ENCODE data around the gene IL20. TPM values are rescaled to one million over a fixed set of nuclear protein-coding genes. Genes with fewer than 3 reads are reported as not detected.

IL20 gene
- total and polyA plus RNA-seq, 7 donors = not detected

DNA sequence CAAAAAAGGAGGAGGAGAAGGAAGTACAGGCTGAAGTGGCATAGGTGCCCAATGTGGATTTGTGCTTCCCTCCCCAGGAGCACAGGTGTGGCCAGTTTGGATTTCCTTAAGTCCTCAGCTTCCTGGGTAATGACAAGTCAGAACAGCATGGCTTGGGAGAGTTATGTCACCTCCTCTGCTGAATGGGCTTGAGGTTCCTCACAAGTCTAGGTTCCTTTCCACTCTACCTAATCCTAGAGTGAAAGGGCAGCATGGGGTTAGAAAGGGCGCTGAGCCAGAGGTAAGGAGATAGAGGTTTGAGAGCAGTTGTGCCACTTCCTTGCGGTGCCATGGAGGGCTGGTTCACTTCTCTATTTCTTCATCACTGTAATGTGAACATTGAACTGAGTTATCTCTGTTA is 35.5 kb upstream of the IL20 start:
- no peaks in the 10 kb centered on the region for H3K36me3 ChIP-seq
- no peak for DNase-seq
- TF ChIP-seq POLR2A (IDR thresholded peaks at IDR 0.05) (no peak), POLR2AphosphoS5 (IDR thresholded peaks at IDR 0.05) (no peak), EP300 (IDR thresholded peaks at IDR 0.05) (no peak)
- TF ChIP-seq, protein P1, sequence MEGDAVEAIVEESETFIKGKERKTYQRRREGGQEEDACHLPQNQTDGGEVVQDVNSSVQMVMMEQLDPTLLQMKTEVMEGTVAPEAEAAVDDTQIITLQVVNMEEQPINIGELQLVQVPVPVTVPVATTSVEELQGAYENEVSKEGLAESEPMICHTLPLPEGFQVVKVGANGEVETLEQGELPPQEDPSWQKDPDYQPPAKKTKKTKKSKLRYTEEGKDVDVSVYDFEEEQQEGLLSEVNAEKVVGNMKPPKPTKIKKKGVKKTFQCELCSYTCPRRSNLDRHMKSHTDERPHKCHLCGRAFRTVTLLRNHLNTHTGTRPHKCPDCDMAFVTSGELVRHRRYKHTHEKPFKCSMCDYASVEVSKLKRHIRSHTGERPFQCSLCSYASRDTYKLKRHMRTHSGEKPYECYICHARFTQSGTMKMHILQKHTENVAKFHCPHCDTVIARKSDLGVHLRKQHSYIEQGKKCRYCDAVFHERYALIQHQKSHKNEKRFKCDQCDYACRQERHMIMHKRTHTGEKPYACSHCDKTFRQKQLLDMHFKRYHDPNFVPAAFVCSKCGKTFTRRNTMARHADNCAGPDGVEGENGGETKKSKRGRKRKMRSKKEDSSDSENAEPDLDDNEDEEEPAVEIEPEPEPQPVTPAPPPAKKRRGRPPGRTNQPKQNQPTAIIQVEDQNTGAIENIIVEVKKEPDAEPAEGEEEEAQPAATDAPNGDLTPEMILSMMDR (IDR thresholded peaks at IDR 0.05) = no peak
- H3K9me3 ChIP-seq = no peaks in the 10 kb centered on the region
- intact Hi-C loops (cut with DNase I) = no loop called here
- H3K4me3 ChIP-seq = no peak overlapping the region
- H3K27me3 ChIP-seq = no peaks in the 10 kb centered on the region
- H3K4me1 ChIP-seq = no peaks in the 10 kb centered on the region
- WGBS, 2 donors = 56 to 83% methylated on average over 2 of the region's 2 CpGs
- no peak overlapping the region for H3K27ac ChIP-seq

DNA sequence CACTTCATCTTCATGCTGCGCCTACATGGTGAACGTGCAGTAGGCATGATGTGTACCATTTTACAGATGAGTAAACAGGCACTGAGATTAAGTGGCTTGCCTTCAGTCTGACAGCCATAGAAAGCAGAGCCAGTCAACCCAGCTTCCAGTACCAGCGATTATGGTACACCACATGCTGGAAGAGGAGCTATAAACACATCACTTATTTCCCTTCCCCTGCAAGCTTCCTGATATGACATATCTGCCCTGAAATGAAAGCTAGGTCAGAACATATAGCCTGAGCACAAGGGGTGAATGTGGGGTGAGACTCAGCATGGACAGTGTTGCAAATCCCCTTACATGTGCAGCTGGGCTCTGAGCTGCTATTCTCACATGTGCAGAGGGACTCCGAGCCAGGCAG is 33.8 kb upstream of the IL20 start:
- TF ChIP-seq POLR2AphosphoS5 (IDR thresholded peaks at IDR 0.05) = no peak
- TF ChIP-seq, protein P1 (IDR thresholded peaks at IDR 0.05) = no peak
- no peak for TF ChIP-seq POLR2A (IDR thresholded peaks at IDR 0.05)
- no peak for TF ChIP-seq EP300 (IDR thresholded peaks at IDR 0.05)
- WGBS, 2 donors = 71 to 87% methylated on average over 4 of the region's 4 CpGs
- H3K4me3 ChIP-seq = no peak overlapping the region
- H3K4me1 ChIP-seq = no peaks in the 10 kb centered on the region
- intact Hi-C loops (cut with DNase I) = no loop called here
- H3K36me3 ChIP-seq = no peaks in the 10 kb centered on the region
- H3K27ac ChIP-seq = no peak overlapping the region
- H3K27me3 ChIP-seq = no peaks in the 10 kb centered on the region
- H3K9me3 ChIP-seq = no peaks in the 10 kb centered on the region
- no peak for DNase-seq

DNA sequence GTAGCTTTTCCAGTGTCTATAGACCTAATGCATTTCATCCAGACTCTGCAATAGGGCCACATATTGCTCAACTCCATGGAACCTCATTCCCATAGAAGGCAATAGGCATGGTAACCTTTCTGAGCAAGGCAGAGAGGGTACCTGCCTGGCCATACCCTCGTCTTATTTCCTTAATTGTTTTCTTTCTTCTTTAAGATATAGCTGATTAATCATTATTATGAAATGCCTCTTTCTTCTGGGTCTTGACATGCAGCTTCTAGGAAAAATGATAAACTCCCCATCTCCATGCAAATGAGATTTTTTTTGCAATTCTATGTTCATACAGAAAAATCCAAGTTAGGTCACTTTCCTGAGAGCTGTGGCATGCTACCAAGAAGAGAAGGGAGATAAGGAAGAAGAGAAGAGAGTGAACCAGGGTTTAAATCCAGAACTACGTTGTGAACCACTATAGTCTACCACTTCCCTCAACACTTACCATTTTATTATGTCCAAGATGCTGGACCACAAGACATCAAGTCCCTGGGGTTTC is 33.0 kb upstream of the IL20 start:
- Histone ChIP-seq H3K4me1 (no peaks in the 10 kb centered on the region), H3K27me3 (peaks cover 0 to 6% (median 0%) of the 10 kb centered on the region in 3 donors), H3K9me3 (no peaks in the 10 kb centered on the region), H3K4me3 (no peak overlapping the region), H3K36me3 (no peaks in the 10 kb centered on the region), H3K27ac (no peak overlapping the region)
- no peak for DNase-seq
- no peak for TF ChIP-seq POLR2A (IDR thresholded peaks at IDR 0.05)
- no peak for TF ChIP-seq EP300 (IDR thresholded peaks at IDR 0.05)
- no peak for TF ChIP-seq POLR2AphosphoS5 (IDR thresholded peaks at IDR 0.05)
- TF ChIP-seq, protein P1 (IDR thresholded peaks at IDR 0.05) = no peak
- intact Hi-C loops (cut with DNase I) = no loop called here
- 65 to 70% methylated on average over 2 of the region's 2 CpGs for WGBS, 2 donors

DNA sequence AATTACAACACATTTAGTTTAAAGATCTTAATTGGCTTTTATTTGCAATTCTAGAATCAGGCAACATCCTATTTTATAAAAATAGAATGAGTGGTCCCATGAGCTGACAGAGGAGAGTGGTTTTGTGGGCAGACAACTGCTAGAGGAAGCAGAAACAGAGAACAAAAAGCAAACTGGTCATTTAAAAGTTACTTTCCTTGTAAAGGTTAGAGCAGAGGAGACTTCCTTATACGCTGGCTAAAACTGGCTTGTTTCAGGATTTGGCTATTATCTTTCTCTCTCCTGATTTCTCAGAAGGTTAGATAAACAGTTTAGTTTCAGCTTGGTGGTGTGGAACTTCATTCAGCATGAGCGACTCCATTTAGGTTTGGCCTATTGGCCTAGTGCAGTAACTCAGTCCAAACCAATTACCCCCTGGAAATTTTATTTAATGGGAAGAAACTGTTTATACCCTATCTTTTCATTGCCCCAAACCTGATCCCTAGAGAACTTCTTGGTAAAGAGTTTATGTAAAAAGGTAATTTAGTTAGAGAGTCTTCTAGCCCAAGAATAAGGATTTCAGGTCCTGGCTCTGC is 32.2 kb upstream of the IL20 start:
- TF ChIP-seq POLR2AphosphoS5 (IDR thresholded peaks at IDR 0.05) (no peak), EP300 (IDR thresholded peaks at IDR 0.05) (no peak), POLR2A (IDR thresholded peaks at IDR 0.05) (no peak)
- TF ChIP-seq, protein P1 (IDR thresholded peaks at IDR 0.05) = no peak
- intact Hi-C loops (cut with DNase I) = no loop called here
- Histone ChIP-seq H3K4me3 (no peak overlapping the region), H3K36me3 (no peaks in the 10 kb centered on the region), H3K27me3 (peaks cover 0 to 9% (median 0%) of the 10 kb centered on the region in 3 donors), H3K27ac (no peak overlapping the region), H3K4me1 (no peaks in the 10 kb centered on the region), H3K9me3 (no peaks in the 10 kb centered on the region)
- 43 to 61% methylated on average over 2 of the region's 2 CpGs for WGBS, 2 donors
- DNase-seq = no peak

DNA sequence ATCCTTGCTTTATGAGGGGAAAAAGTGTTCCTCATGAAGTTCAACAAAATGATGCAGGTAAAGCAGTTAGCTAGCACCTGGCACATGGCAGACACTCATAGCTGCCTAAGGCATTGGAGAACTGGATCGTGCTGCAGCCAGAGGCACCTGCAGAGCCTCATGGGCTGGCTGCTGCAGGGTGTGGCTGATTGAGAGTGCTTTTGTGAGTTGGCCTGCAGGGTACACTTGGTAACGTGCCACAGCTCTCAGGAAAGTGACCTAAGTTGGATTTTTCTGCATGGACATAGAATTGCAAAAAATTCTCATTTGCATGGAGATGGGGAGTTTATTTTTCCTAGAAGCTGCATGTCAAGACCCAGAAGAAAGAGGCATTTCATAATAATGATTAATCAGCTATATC is 31.6 kb upstream of the IL20 start:
- peaks cover 0 to 9% (median 0%) of the 10 kb centered on the region in 3 donors for H3K27me3 ChIP-seq
- H3K27ac ChIP-seq = no peak overlapping the region
- 15 to 47% methylated on average over 2 of the region's 2 CpGs for WGBS, 2 donors
- no peak overlapping the region for H3K4me3 ChIP-seq
- no peaks in the 10 kb centered on the region for H3K36me3 ChIP-seq
- no peak for TF ChIP-seq POLR2AphosphoS5 (IDR thresholded peaks at IDR 0.05)
- no peak for TF ChIP-seq EP300 (IDR thresholded peaks at IDR 0.05)
- TF ChIP-seq POLR2A (IDR thresholded peaks at IDR 0.05) = no peak
- TF ChIP-seq, protein P1 (IDR thresholded peaks at IDR 0.05) = no peak
- no peaks in the 10 kb centered on the region for H3K4me1 ChIP-seq
- H3K9me3 ChIP-seq = no peaks in the 10 kb centered on the region
- no peak for DNase-seq
- intact Hi-C loops (cut with DNase I) = no loop called here

All from sigmoid colon (tissue), 7 donors.